ENCODE results near the gene PRKCA. TPM values are rescaled to one million over a fixed set of nuclear protein-coding genes. Genes with fewer than 3 reads are reported as not detected.

Gene PRKCA
- total RNA-seq, 3 donors from 2014 or later (not counting 1 experiment from before 2014, with no cell fraction given): 19.6 to 29.0 (median 20.4) TPM

GRCh38 chr17:66676421-66676820 is 374.0 kb downstream of the PRKCA start:
- Histone ChIP-seq H3K9me3 (ENCODE audit: control insufficient read depth, insufficient read depth, low read length) (peaks cover 5% of the 10 kb centered on the region), H3K4me3 (ENCODE audit: low read length) (no peak overlapping the region), H3K27ac (ENCODE audit: low read length) (no peak overlapping the region), H3K27me3 (ENCODE audit: control insufficient read depth, insufficient read depth, low read length) (no peaks in the 10 kb centered on the region), H3K36me3 (ENCODE audit: control insufficient read depth, insufficient read depth, low read length) (no peaks in the 10 kb centered on the region), H3K4me1 (ENCODE audit: control insufficient read depth, insufficient read depth, low read length) (peaks cover 41% of the 10 kb centered on the region)
- intact Hi-C loops (cut with micrococcal nuclease): no loop called here
- TF ChIP-seq, protein P1, sequence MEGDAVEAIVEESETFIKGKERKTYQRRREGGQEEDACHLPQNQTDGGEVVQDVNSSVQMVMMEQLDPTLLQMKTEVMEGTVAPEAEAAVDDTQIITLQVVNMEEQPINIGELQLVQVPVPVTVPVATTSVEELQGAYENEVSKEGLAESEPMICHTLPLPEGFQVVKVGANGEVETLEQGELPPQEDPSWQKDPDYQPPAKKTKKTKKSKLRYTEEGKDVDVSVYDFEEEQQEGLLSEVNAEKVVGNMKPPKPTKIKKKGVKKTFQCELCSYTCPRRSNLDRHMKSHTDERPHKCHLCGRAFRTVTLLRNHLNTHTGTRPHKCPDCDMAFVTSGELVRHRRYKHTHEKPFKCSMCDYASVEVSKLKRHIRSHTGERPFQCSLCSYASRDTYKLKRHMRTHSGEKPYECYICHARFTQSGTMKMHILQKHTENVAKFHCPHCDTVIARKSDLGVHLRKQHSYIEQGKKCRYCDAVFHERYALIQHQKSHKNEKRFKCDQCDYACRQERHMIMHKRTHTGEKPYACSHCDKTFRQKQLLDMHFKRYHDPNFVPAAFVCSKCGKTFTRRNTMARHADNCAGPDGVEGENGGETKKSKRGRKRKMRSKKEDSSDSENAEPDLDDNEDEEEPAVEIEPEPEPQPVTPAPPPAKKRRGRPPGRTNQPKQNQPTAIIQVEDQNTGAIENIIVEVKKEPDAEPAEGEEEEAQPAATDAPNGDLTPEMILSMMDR (IDR thresholded peaks at IDR 0.05): no peak
- Mint-ChIP-seq H3K36me3 (no peaks in the 10 kb centered on the region), H3K27ac (no peak overlapping the region), H3K4me3 (no peak overlapping the region), H3K9me3 (peaks cover 0 to 4% of the 10 kb centered on the region in 2 donors), H3K4me1 (peaks cover 37 to 39% of the 10 kb centered on the region in 2 donors), H3K27me3 (ENCODE audit: low read depth in 2 of 2) (no peaks in the 10 kb centered on the region)
- DNase-seq: no peak
- WGBS (ENCODE audit: insufficient coverage): 95% methylated on average over 11 of the region's 11 CpGs
- ATAC-seq: no peak

GRCh38 chr17:66677201-66677981 is 375.0 kb downstream of the PRKCA start:
- Histone ChIP-seq H3K4me1 (ENCODE audit: control insufficient read depth, insufficient read depth, low read length) (peaks cover 41% of the 10 kb centered on the region), H3K36me3 (ENCODE audit: control insufficient read depth, insufficient read depth, low read length) (no peaks in the 10 kb centered on the region), H3K27me3 (ENCODE audit: control insufficient read depth, insufficient read depth, low read length) (no peaks in the 10 kb centered on the region), H3K27ac (ENCODE audit: low read length) (no peak overlapping the region), H3K9me3 (ENCODE audit: control insufficient read depth, insufficient read depth, low read length) (peaks cover 5% of the 10 kb centered on the region), H3K4me3 (ENCODE audit: low read length) (no peak overlapping the region)
- intact Hi-C loops (cut with micrococcal nuclease): no loop called here
- Mint-ChIP-seq H3K36me3 (no peaks in the 10 kb centered on the region), H3K9me3 (peaks cover 0 to 4% of the 10 kb centered on the region in 2 donors), H3K4me1 (peaks cover 39 to 41% of the 10 kb centered on the region in 2 donors), H3K27me3 (ENCODE audit: low read depth in 2 of 2) (no peaks in the 10 kb centered on the region), H3K4me3 (no peak overlapping the region), H3K27ac (no peak overlapping the region)
- WGBS (ENCODE audit: insufficient coverage): 95% methylated on average over 12 of the region's 13 CpGs
- no peak for ATAC-seq
- TF ChIP-seq, protein P1 (IDR thresholded peaks at IDR 0.05): no peak
- no peak for DNase-seq

GRCh38 chr17:66678061-66678460 is 375.6 kb downstream of the PRKCA start:
- Mint-ChIP-seq H3K9me3 (peaks cover 0 to 4% of the 10 kb centered on the region in 2 donors), H3K27ac (no peak overlapping the region), H3K4me1 (peaks cover 37 to 39% of the 10 kb centered on the region in 2 donors), H3K4me3 (no peak overlapping the region), H3K27me3 (ENCODE audit: low read depth in 2 of 2) (no peaks in the 10 kb centered on the region), H3K36me3 (no peaks in the 10 kb centered on the region)
- Histone ChIP-seq H3K4me3 (ENCODE audit: low read length) (no peak overlapping the region), H3K4me1 (ENCODE audit: control insufficient read depth, insufficient read depth, low read length) (peaks cover 41% of the 10 kb centered on the region), H3K9me3 (ENCODE audit: control insufficient read depth, insufficient read depth, low read length) (peaks cover 5% of the 10 kb centered on the region), H3K27me3 (ENCODE audit: control insufficient read depth, insufficient read depth, low read length) (no peaks in the 10 kb centered on the region), H3K27ac (ENCODE audit: low read length) (no peak overlapping the region), H3K36me3 (ENCODE audit: control insufficient read depth, insufficient read depth, low read length) (no peaks in the 10 kb centered on the region)
- ATAC-seq (no peak), DNase-seq (no peak)
- WGBS (ENCODE audit: insufficient coverage): 100% methylated on average over 1 of the region's 1 CpG
- intact Hi-C loops (cut with micrococcal nuclease): no loop called here
- TF ChIP-seq, protein P1 (IDR thresholded peaks at IDR 0.05): no peak
